Measurements from ENCODE around the gene COMP.

- TF ChIP-seq CTCF (IDR thresholded peaks at IDR 0.05 in 2 of 3, conservative IDR thresholded peaks at IDR 0.05 in 1 of 3; ENCODE audit: borderline replicate concordance in 1 of 3, insufficient read depth in 1 of 3, low read depth in 2 of 3, low read length in 2 of 3) (no peak), POLR2A (IDR thresholded peaks at IDR 0.05; ENCODE audit: borderline replicate concordance, extremely low read depth, insufficient read depth, insufficient read length) (no peak), EZH2 (IDR thresholded peaks at IDR 0.05) (no peak), CEBPB (IDR thresholded peaks at IDR 0.05; ENCODE audit: low read depth) (no peak)
Observed at GRCh38 chr19:18804643-18805042, 13.5 kb upstream of the COMP start.

Measured in HCT116 (cell line).